Spleen (tissue), 11 donors: ENCODE data around the gene BRCA1. TPM values are rescaled to one million over a fixed set of nuclear protein-coding genes. Genes with fewer than 3 reads are reported as not detected.
"Not testable (repeated sequence)": the region's sequence is repeated elsewhere in the genome, so short reads cannot be mapped to it uniquely, and the experiment has no call there.

ENCODE experiments used
- DNase-seq: peaks from one replicate; pipeline ENCODE4 v3.0.0-alpha.2; 2020
- H3K27ac ChIP-seq, 8 donors: fragments of 200-600 bp; sonication (generic) in 7 of 8; 1 replicate in 4 of 8; 2 replicates in 4 of 8; pipeline versions ENCODE4 v1.5.0 to v1.8.0; 2016 to 2021; ENCODE audit warnings: inconsistent platforms in 4 of 8, mild to moderate bottlenecking in 4 of 8, moderate library complexity in 1 of 8
- H3K27me3 ChIP-seq, 7 donors: fragments of 200-600 bp; sonication (generic) in 6 of 7; replicated peaks in 1 of 7; 1 replicate in 4 of 7; 2 replicates in 3 of 7; pipeline versions ENCODE4 v1.5.0 to v1.8.0; 2016 to 2021; ENCODE audit warnings: inconsistent platforms in 3 of 7, mild to moderate bottlenecking in 1 of 7
- H3K36me3 ChIP-seq, 6 donors: fragments of 200-600 bp; sonication (generic) in 5 of 6; 1 replicate in 4 of 6; 2 replicates in 2 of 6; pipeline versions ENCODE4 v1.5.0 to v1.8.0; 2016 to 2021; ENCODE audit warnings: inconsistent platforms in 2 of 6
- H3K4me1 ChIP-seq, 6 donors: fragments of 200-600 bp; sonication (generic) in 5 of 6; 1 replicate in 3 of 6; 2 replicates in 3 of 6; pipeline versions ENCODE4 v1.5.0 to v1.8.0; 2016 to 2021; ENCODE audit warnings: inconsistent platforms in 3 of 6
- H3K4me3 ChIP-seq, 8 donors: fragments of 200-600 bp; sonication (generic) in 7 of 8; 1 replicate in 4 of 8; 2 replicates in 4 of 8; pipeline versions ENCODE4 v1.5.0 to v1.8.0; 2016 to 2021; ENCODE audit warnings: inconsistent platforms in 4 of 8, mild to moderate bottlenecking in 4 of 8, moderate library complexity in 2 of 8
- H3K9me3 ChIP-seq, 8 donors: fragments of 200-600 bp; sonication (generic) in 7 of 8; 1 replicate in 4 of 8; 2 replicates in 4 of 8; pipeline versions ENCODE4 v1.5.0 to v1.8.0; 2016 to 2021; ENCODE audit warnings: inconsistent platforms in 4 of 8
- CTCF ChIP-seq, 11 experiments: fragments of 200-600 bp in 7 of 11; fragments of 450-650 bp in 4 of 11; sonication (generic) in 4 of 11; IDR thresholded peaks in 8 of 11; conservative IDR thresholded peaks in 3 of 11; 1 replicate in 7 of 11; 2 replicates in 4 of 11; pipeline versions ENCODE4 v1.4.0 to v1.8.0; 2016 to 2021; ENCODE audit warnings: antibody characterized with exemption in 11 of 11, inconsistent platforms in 4 of 11, mild to moderate bottlenecking in 1 of 11
- POLR2A ChIP-seq, 3 donors: fragments of 450-650 bp; IDR thresholded peaks; one replicate each; pipeline ENCODE4 v1.5.1; 2017; ENCODE audit warnings: antibody characterized with exemption in 3 of 3, mild to moderate bottlenecking in 1 of 3
- POLR2AphosphoS5 ChIP-seq, 3 donors: sonication (generic); formaldehyde crosslinking; IDR thresholded peaks; one replicate each; pipeline ENCODE4 v1.5.1; 2017; ENCODE audit warnings: antibody characterized with exemption in 3 of 3
- WGBS, 5 donors: extraction: QIAGEN DNeasy Blood & Tissue Kit in 3 of 5; methylation state at CpG; one replicate each; pipeline versions ENCODE4 v1.1.5 to v1.1.7; 2013 to 2018; 5-methylcytosine and 5-hydroxymethylcytosine counted together
- intact Hi-C: fragments of 100-400 bp; cut with DNase I; formaldehyde crosslinking; loops from one replicate; pipeline ENCODE4 v1.15.0; 2023; ENCODE audit warnings: low total_unique reads
- polyA plus RNA-seq, 3 donors: library from polyadenylated mRNA; stranded (reverse); fragments of 200-250 nt; gene quantifications; one replicate each; pipeline ENCODE4 v1.2.1, GENCODE V29; 2013
- total RNA-seq, 7 donors: library from RNA; depleted of rRNA in 3 of 7; stranded (reverse); fragments of >200 nt in 3 of 7; fragmentation: NEBNext Ultra II Directional in 4 of 7; extraction: Animal tissue kit (Norgen Biotek cat#: 25700) in 4 of 7; gene quantifications; one replicate each; pipeline versions ENCODE4 v1.1.0 to v1.2.1, GENCODE V29; 2016 to 2021
- donor health status: healthy with polysubstance abuse.
- donor health status: DM: no; HTN: no; CAD: no; lungs with moderate emphysema.
- donor health status: DM: no; HTN: no; CAD: no.
- donor health status: Bipolar disorder and iron deficiency.
- donor health status: healthy.
- donor health status: DM: no; HTN: no; CAD: no.
- donor health status: DM: yes; HTN: yes; CAD: no.

BRCA1 gene
- total and polyA plus RNA-seq, 10 donors, result 1.3 to 13.6 (median 9.1) TPM

- peaks cover 0 to 49% (median 23%) of the 10 kb centered on the region in 6 donors for H3K36me3 ChIP-seq
- DNase-seq, result no peak
- peak in 1 of 3 donors; percentile 11 for TF ChIP-seq POLR2AphosphoS5 (IDR thresholded peaks at IDR 0.05)
- TF ChIP-seq CTCF (IDR thresholded peaks at IDR 0.05 in 8 of 11, conservative IDR thresholded peaks at IDR 0.05 in 3 of 11), result no peak
- no peak overlapping the region for H3K27ac ChIP-seq
- 96 to 97% (median 96%) methylated on average over 7 to 19 of the region's 19 CpGs for WGBS, 5 donors
- H3K27me3 ChIP-seq, result no peaks in the 10 kb centered on the region
- no peaks in the 10 kb centered on the region for H3K9me3 ChIP-seq
- intact Hi-C loops, result no loop called here
- H3K4me1 ChIP-seq, result peaks cover 0 to 15% (median 2%) of the 10 kb centered on the region in 6 donors
- H3K4me3 ChIP-seq, result no peak overlapping the region
Observed at GRCh38 chr17:43135454-43135819, 10.3 kb upstream of the BRCA1 start.

- Histone ChIP-seq H3K4me3 (no peak overlapping the region), H3K4me1 (peaks cover 0 to 20% (median 4%) of the 10 kb centered on the region in 6 donors), H3K9me3 (no peaks in the 10 kb centered on the region), H3K36me3 (peaks cover 0 to 49% (median 23%) of the 10 kb centered on the region in 6 donors), H3K27ac (no peak overlapping the region), H3K27me3 (no peaks in the 10 kb centered on the region)
- WGBS, 5 donors, result 95 to 97% (median 96%) methylated on average over 21 to 25 of the region's 25 CpGs
- DNase-seq, result no peak
- TF ChIP-seq POLR2A (IDR thresholded peaks at IDR 0.05) (no peak), POLR2AphosphoS5 (IDR thresholded peaks at IDR 0.05) (no peak), CTCF (IDR thresholded peaks at IDR 0.05 in 8 of 11, conservative IDR thresholded peaks at IDR 0.05 in 3 of 11) (no peak)
- intact Hi-C loops, result no loop called here
Observed at GRCh38 chr17:43134774-43135453, 9.8 kb upstream of the BRCA1 start.

GRCh38 chr17:43133439-43133838 lies 8.3 kb upstream of the BRCA1 start:
- Histone ChIP-seq H3K36me3 (peaks cover 0 to 54% (median 23%) of the 10 kb centered on the region in 6 donors), H3K27ac (peak overlapping the region in 1 of 8 donors; percentile 54), H3K4me1 (peaks cover 0 to 35% (median 14%) of the 10 kb centered on the region in 6 donors)
- DNase-seq, H3K9me3 ChIP-seq, H3K27me3 ChIP-seq, intact Hi-C loops, H3K4me3 ChIP-seq: not testable (repeated sequence)
- WGBS, 5 donors, result 85 to 94% (median 91%) methylated on average over 5 of the region's 5 CpGs

GRCh38 chr17:43132117-43132516 lies 7.0 kb upstream of the BRCA1 start:
- H3K4me3 ChIP-seq, result no peak overlapping the region
- 66 to 87% (median 76%) methylated on average over 2 of the region's 2 CpGs for WGBS, 5 donors
- no peaks in the 10 kb centered on the region for H3K9me3 ChIP-seq
- no peaks in the 10 kb centered on the region for H3K27me3 ChIP-seq
- no peak for TF ChIP-seq POLR2AphosphoS5 (IDR thresholded peaks at IDR 0.05)
- no peak for TF ChIP-seq POLR2A (IDR thresholded peaks at IDR 0.05)
- no peak for TF ChIP-seq CTCF (IDR thresholded peaks at IDR 0.05 in 8 of 11, conservative IDR thresholded peaks at IDR 0.05 in 3 of 11)
- H3K36me3 ChIP-seq, result peaks cover 0 to 68% (median 23%) of the 10 kb centered on the region in 6 donors
- intact Hi-C loops, result no loop called here
- peaks cover 0 to 43% (median 15%) of the 10 kb centered on the region in 6 donors for H3K4me1 ChIP-seq
- DNase-seq, result no peak
- H3K27ac ChIP-seq, result no peak overlapping the region
